Activated T-helper 1 cell treated with anti-CD3 and anti-CD28 coated beads, Interleukin-12 subunit alpha, Interleukin-12 subunit beta, Interleukin-2, Interleukin-4 antibody, amounts not matched to agents 30 ng/mL and 10 ng/mL and 1 ng/mL, durations not matched to agents 14 hours and 24 hours and 36 hours (primary cell): ENCODE data around the gene TXLNA. TPM values are rescaled to one million over a fixed set of nuclear protein-coding genes. Genes with fewer than 3 reads are reported as not detected.

Experiments used
- total RNA-seq: library from RNA; stranded (reverse); gene quantifications from 2 replicates; pipeline ENCODE4 v1.2.3, GENCODE V29; 2022

The TXLNA gene
- total RNA-seq, 1 donor from 2014 or later, result 110 TPM

Other genes with a start within 250 kb of the TXLNA start
- gene PTP4A2, start 241.3 kb upstream of the TXLNA start, total RNA-seq, result 390 and 421 TPM in 2 replicates
- 156 and 158 TPM in 2 replicates for gene KHDRBS1, start 165.8 kb upstream of the TXLNA start, total RNA-seq
- 34.2 and 38.8 TPM in 2 replicates for gene TMEM39B, start 106.7 kb upstream of the TXLNA start, total RNA-seq
- gene KPNA6, start 71.6 kb upstream of the TXLNA start, total RNA-seq, result 76.7 and 78.6 TPM in 2 replicates
- 28.2 and 32.6 TPM in 2 replicates for gene CCDC28B, start 20.9 kb downstream of the TXLNA start, total RNA-seq
- gene IQCC, start 26.0 kb downstream of the TXLNA start, total RNA-seq, result 5.7 and 6.0 TPM in 2 replicates
- 0.15 TPM in 1 of 2 replicates, not detected in the other for gene DCDC2B, start 29.4 kb downstream of the TXLNA start, total RNA-seq
- gene TMEM234, start 42.7 kb downstream of the TXLNA start, total RNA-seq, result 13.5 and 15.0 TPM in 2 replicates
- gene EIF3I, start 42.7 kb downstream of the TXLNA start, total RNA-seq, result 297 TPM in 2 replicates
- 0.57 and 0.61 TPM in 2 replicates for gene FAM167B, start 67.5 kb downstream of the TXLNA start, total RNA-seq
- gene LCK, start 71.6 kb downstream of the TXLNA start, total RNA-seq, result 269 and 281 TPM in 2 replicates
- 177 and 179 TPM in 2 replicates for gene HDAC1, start 112.4 kb downstream of the TXLNA start, total RNA-seq
- gene MARCKSL1, start 156.6 kb downstream of the TXLNA start, total RNA-seq, result 31.6 and 31.8 TPM in 2 replicates
- 4.0 TPM in 2 replicates for gene FAM229A, start 182.8 kb downstream of the TXLNA start, total RNA-seq
- gene TSSK3, start 182.9 kb downstream of the TXLNA start, total RNA-seq, result 0.51 and 1.3 TPM in 2 replicates
- 48.8 and 50.3 TPM in 2 replicates for gene BSDC1, start 214.8 kb downstream of the TXLNA start, total RNA-seq